Endothelial cell (in vitro differentiated cells): Measurements from ENCODE around the gene APRT. TPM values are rescaled to one million over a fixed set of nuclear protein-coding genes. Genes with fewer than 3 reads are reported as not detected.

Source experiments
- DNase-seq: peaks from one replicate; pipeline ENCODE4 v3.0.0; 2021; ENCODE audit warnings: low spot score
- H3K27ac Mint-ChIP-seq: one replicate; pipeline ENCODE4 v1.8.0; 2021; ENCODE audit warnings: mixed read lengths, inconsistent platforms; ENCODE audit not compliant: unreplicated experiment
- H3K27me3 Mint-ChIP-seq: one replicate; pipeline ENCODE4 v1.8.0; 2021; ENCODE audit warnings: mild to moderate bottlenecking, moderate library complexity, mixed read lengths, inconsistent platforms; ENCODE audit not compliant: unreplicated experiment
- H3K36me3 Mint-ChIP-seq: one replicate; pipeline ENCODE4 v1.8.0; 2021; ENCODE audit warnings: mild to moderate bottlenecking, low read depth, mixed read lengths, inconsistent platforms; ENCODE audit not compliant: unreplicated experiment
- H3K4me1 Mint-ChIP-seq: one replicate; pipeline ENCODE4 v1.8.0; 2021; ENCODE audit warnings: mild to moderate bottlenecking, mixed read lengths, inconsistent platforms; ENCODE audit not compliant: unreplicated experiment
- H3K4me3 Mint-ChIP-seq: one replicate; pipeline ENCODE4 v1.8.0; 2021; ENCODE audit warnings: mild to moderate bottlenecking, mixed read lengths, inconsistent platforms; ENCODE audit not compliant: unreplicated experiment
- H3K9me3 Mint-ChIP-seq: one replicate; pipeline ENCODE4 v1.8.0; 2021; ENCODE audit warnings: mixed read lengths, inconsistent platforms; ENCODE audit not compliant: unreplicated experiment
- CTCF ChIP-seq: fragments of 200-600 bp; sonication (generic); IDR thresholded peaks from one replicate; pipeline ENCODE4 v1.5.0; 2021; ENCODE audit warnings: antibody characterized with exemption; ENCODE audit not compliant: unreplicated experiment
- total RNA-seq: library from RNA; stranded (reverse); fragmentation: NEBNext Ultra II Directional; extraction: Animal tissue kit (Norgen Biotek cat#: 25700); gene quantifications from one replicate; pipeline ENCODE4 v1.2.1, GENCODE V29; 2021; ENCODE audit not compliant: unreplicated experiment

The APRT gene
- total RNA-seq, 1 donor from 2014 or later: 80.7 TPM

GRCh38 chr16:88835818-88836217 is 24.1 kb upstream of the APRT start:
- H3K9me3 Mint-ChIP-seq: no peaks in the 10 kb centered on the region
- TF ChIP-seq CTCF: no peak

GRCh38 chr16:88835383-88835782 is 23.7 kb upstream of the APRT start:
- TF ChIP-seq CTCF: no peak
- Mint-ChIP-seq H3K9me3 (no peaks in the 10 kb centered on the region), H3K36me3 (peaks cover 7% of the 10 kb centered on the region), H3K27me3 (no peaks in the 10 kb centered on the region), H3K4me3 (no peak overlapping the region), H3K27ac (peak overlapping the region; percentile 48), H3K4me1 (no peaks in the 10 kb centered on the region)
- no peak for DNase-seq

More at GRCh38 chr16:88835818-88836217, 24.1 kb upstream of the APRT start:
- H3K4me1 Mint-ChIP-seq: no peaks in the 10 kb centered on the region
- H3K36me3 Mint-ChIP-seq: peaks cover 6% of the 10 kb centered on the region
- DNase-seq: no peak
- no peak overlapping the region for H3K27ac Mint-ChIP-seq
- H3K4me3 Mint-ChIP-seq: no peak overlapping the region
- H3K27me3 Mint-ChIP-seq: no peaks in the 10 kb centered on the region

GRCh38 chr16:88834670-88835069 is 22.9 kb upstream of the APRT start:
- DNase-seq: no peak
- Mint-ChIP-seq H3K36me3 (peaks cover 4% of the 10 kb centered on the region), H3K27ac (no peak overlapping the region), H3K27me3 (peaks cover 2% of the 10 kb centered on the region), H3K4me1 (no peaks in the 10 kb centered on the region), H3K4me3 (no peak overlapping the region), H3K9me3 (no peaks in the 10 kb centered on the region)
- TF ChIP-seq CTCF: no peak

DNA sequence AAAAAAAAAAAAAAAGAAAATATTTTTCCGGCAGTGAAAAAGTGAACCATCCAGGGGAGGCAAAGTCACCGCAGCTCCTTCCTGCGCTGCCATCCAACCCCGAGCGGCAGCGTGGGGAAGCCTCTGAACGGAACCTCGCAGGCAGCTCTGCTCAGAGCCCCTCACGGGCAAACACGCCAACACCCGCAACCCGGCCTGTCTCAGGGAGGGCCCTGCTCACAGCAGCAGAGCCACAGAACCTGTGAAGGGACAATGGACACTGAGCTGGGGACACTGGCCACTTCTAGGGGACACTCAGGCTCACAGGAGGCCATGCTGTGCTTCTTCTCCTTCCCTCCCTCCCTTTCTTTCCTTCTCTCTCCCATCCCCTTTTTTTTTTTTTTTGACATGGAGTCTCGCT is 21.4 kb upstream of the APRT start:
- H3K27me3 Mint-ChIP-seq: peaks cover 3% of the 10 kb centered on the region
- H3K4me1 Mint-ChIP-seq: no peaks in the 10 kb centered on the region
- H3K36me3 Mint-ChIP-seq: peaks cover 4% of the 10 kb centered on the region
- no peak overlapping the region for H3K4me3 Mint-ChIP-seq
- TF ChIP-seq CTCF: no peak
- no peaks in the 10 kb centered on the region for H3K9me3 Mint-ChIP-seq
- no peak for DNase-seq
- no peak overlapping the region for H3K27ac Mint-ChIP-seq

DNA sequence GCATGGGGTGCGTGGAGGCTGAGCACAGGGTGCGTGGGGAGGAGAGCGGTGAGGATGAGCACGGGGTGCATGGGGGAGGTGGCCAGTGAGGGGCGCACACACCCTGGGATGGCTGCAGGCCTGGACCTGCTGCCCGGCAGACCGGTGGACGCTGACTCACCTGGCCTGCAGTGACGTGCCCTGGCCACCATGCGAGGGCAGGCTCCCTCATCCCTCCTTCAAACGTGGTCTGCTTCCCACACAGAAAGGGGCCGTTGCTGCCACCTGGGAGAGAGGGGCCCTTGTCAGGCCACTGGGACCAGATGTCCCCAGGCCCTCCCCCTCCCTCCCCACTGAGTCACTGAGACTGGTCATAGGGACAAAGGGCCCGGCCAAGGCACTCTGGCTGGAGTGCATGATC is 20.1 kb upstream of the APRT start:
- Mint-ChIP-seq H3K27me3 (peaks cover 3% of the 10 kb centered on the region), H3K36me3 (peaks cover 4% of the 10 kb centered on the region), H3K4me3 (no peak overlapping the region), H3K27ac (no peak overlapping the region), H3K9me3 (no peaks in the 10 kb centered on the region), H3K4me1 (no peaks in the 10 kb centered on the region)
- no peak for DNase-seq
- no peak for TF ChIP-seq CTCF
